ENCODE results near the gene MTURN.

- TF ChIP-seq POLR2A (IDR thresholded peaks at IDR 0.05) (no peak), CTCF (IDR thresholded peaks at IDR 0.05) (no peak)
Measured at GRCh38 chr7:30167901-30168300, 33.1 kb downstream of the MTURN start.

Data from adrenal gland (tissue), 5 donors.